Measurements from ENCODE around the gene CLTRN. TPM values are rescaled to one million over a fixed set of nuclear protein-coding genes. Genes with fewer than 3 reads are reported as not detected.

CLTRN gene
- total RNA-seq, 1 donor from 2014 or later = 0.24 TPM

DNA sequence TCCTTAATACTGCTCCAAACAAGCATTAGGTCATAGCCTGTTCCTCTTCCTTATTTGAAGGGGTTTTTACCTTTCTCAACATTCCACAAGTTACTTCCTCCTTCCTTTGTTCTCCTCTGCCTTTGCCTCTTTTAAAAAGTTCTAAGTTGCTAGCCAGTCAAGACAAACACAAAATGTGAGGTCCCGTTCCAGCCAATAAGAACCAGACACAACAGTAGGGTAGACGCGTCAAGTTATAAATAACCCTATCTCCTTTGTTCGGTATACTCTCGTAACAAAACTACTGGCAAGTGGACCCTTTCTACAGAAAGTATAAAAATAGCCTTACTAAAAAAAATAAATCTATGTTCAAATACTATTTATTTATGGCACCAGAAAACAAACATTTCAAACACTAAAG lies 57.5 kb downstream of the CLTRN start:
- ATAC-seq (ENCODE audit: low read depth) = no peak
- TF ChIP-seq, protein P1, sequence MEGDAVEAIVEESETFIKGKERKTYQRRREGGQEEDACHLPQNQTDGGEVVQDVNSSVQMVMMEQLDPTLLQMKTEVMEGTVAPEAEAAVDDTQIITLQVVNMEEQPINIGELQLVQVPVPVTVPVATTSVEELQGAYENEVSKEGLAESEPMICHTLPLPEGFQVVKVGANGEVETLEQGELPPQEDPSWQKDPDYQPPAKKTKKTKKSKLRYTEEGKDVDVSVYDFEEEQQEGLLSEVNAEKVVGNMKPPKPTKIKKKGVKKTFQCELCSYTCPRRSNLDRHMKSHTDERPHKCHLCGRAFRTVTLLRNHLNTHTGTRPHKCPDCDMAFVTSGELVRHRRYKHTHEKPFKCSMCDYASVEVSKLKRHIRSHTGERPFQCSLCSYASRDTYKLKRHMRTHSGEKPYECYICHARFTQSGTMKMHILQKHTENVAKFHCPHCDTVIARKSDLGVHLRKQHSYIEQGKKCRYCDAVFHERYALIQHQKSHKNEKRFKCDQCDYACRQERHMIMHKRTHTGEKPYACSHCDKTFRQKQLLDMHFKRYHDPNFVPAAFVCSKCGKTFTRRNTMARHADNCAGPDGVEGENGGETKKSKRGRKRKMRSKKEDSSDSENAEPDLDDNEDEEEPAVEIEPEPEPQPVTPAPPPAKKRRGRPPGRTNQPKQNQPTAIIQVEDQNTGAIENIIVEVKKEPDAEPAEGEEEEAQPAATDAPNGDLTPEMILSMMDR (IDR thresholded peaks at IDR 0.05) = no peak
- Mint-ChIP-seq H3K36me3 (ENCODE audit: low read depth) (no peaks in the 10 kb centered on the region), H3K27ac (no peak overlapping the region), H3K9me3 (no peaks in the 10 kb centered on the region), H3K4me1 (no peaks in the 10 kb centered on the region), H3K27me3 (peaks cover 4% of the 10 kb centered on the region), H3K4me3 (no peak overlapping the region)
- ChIA-PET CTCF (no interaction called here), POLR2A (no interaction called here)
- no peak for DNase-seq
- intact Hi-C loops (cut with micrococcal nuclease) = no loop called here

DNA sequence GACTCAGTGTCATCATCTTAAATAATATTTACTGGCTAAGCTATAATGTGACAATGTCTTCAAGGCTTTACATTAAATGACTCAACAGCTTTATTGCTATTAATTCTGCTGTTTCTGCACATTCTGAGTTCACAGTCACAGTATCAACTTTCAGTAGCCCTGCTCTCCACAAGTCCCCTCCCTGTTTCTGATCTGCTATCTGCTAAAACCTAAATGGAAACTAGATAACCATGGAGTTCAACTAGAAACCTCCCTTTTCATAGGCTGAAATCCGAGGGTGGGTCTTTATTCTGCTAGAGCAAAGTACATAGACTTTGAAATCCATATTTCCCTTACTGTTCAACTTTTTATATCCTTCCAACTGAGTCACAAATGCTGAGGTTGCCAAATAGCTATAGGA lies 58.5 kb downstream of the CLTRN start:
- H3K9me3 Mint-ChIP-seq = no peaks in the 10 kb centered on the region
- TF ChIP-seq, protein P1 (IDR thresholded peaks at IDR 0.05) = no peak
- peaks cover 7% of the 10 kb centered on the region for H3K27me3 Mint-ChIP-seq
- H3K36me3 Mint-ChIP-seq (ENCODE audit: low read depth) = no peaks in the 10 kb centered on the region
- intact Hi-C loops (cut with micrococcal nuclease) = no loop called here
- no peaks in the 10 kb centered on the region for H3K4me1 Mint-ChIP-seq
- POLR2A ChIA-PET = no interaction called here
- CTCF ChIA-PET = no interaction called here
- no peak for ATAC-seq (ENCODE audit: low read depth)
- H3K4me3 Mint-ChIP-seq = no peak overlapping the region
- H3K27ac Mint-ChIP-seq = no peak overlapping the region
- DNase-seq = no peak

DNA sequence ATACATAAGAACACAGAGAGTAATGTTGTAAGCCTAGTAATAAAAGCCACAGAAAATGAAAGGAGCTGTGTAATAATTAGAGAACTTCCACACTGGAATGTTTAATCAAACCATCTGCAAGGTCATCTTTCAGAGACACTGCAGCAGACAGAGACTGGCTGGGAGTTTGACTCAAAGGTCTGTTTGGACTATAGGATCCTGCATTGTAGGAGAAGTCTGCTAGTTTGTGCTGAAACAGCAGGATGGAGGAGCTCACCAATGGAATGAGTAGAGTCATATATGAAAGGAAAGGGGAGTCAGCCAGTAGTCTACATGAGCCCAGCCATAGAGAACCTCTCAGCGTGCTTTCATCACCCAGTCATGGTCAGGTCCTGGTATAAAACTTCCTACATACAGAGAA lies 59.4 kb downstream of the CLTRN start:
- Mint-ChIP-seq H3K36me3 (ENCODE audit: low read depth) (no peaks in the 10 kb centered on the region), H3K4me1 (no peaks in the 10 kb centered on the region), H3K27ac (no peak overlapping the region), H3K27me3 (peaks cover 10% of the 10 kb centered on the region), H3K4me3 (no peak overlapping the region), H3K9me3 (no peaks in the 10 kb centered on the region)
- intact Hi-C loops (cut with micrococcal nuclease) = no loop called here
- TF ChIP-seq, protein P1 (IDR thresholded peaks at IDR 0.05) = no peak
- CTCF ChIA-PET = no interaction called here
- ATAC-seq (ENCODE audit: low read depth) (no peak), DNase-seq (no peak)
- POLR2A ChIA-PET = no interaction called here

DNA sequence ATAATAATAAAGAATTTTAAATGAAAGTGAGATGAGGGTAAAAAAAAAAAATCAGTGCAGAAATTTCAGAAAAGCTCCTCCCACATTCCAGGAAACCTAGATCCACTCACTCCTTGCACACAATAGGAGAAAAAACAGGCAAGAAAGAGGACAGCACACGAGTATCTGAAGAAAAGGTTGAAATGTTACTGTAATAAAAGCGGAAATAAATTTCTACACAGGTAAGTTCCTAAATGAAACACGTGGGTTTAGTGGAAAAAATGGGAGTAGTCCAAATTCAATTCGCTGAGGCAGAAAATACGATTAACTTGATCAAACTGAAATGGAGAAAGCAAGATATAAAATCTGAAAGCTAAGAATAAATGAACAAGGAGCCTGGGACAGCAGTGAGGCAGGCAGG lies 61.8 kb downstream of the CLTRN start:
- no peak for ATAC-seq (ENCODE audit: low read depth)
- Mint-ChIP-seq H3K4me1 (no peaks in the 10 kb centered on the region), H3K27me3 (peaks cover 10% of the 10 kb centered on the region), H3K4me3 (no peak overlapping the region), H3K36me3 (ENCODE audit: low read depth) (no peaks in the 10 kb centered on the region), H3K27ac (no peak overlapping the region), H3K9me3 (no peaks in the 10 kb centered on the region)
- TF ChIP-seq, protein P1 (IDR thresholded peaks at IDR 0.05) = no peak
- intact Hi-C loops (cut with micrococcal nuclease) = no loop called here
- ChIA-PET POLR2A (no interaction called here), CTCF (no interaction called here)
- DNase-seq = no peak

DNA sequence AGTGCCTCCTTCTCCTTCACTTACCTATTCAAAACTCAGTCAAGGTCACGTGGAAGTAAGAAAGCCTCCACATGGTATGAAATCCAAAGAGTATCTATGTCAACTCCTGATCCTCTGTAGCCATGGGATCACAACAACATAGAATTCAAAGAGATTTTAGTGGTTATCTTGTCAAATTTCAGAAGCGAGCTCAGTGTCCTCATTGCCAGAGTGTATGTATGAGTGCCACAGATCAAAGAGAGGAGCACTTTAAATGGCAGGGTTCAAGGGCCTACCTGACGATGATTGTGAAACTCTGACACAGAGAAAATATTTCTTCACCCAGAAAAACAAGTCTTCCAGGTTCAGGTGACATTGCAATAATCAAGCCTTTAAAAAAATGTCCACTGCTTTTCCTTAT lies 62.7 kb downstream of the CLTRN start:
- TF ChIP-seq, protein P1 (IDR thresholded peaks at IDR 0.05) = no peak
- CTCF ChIA-PET = no interaction called here
- Mint-ChIP-seq H3K27me3 (peaks cover 10% of the 10 kb centered on the region), H3K9me3 (no peaks in the 10 kb centered on the region), H3K27ac (no peak overlapping the region), H3K4me3 (no peak overlapping the region), H3K36me3 (ENCODE audit: low read depth) (no peaks in the 10 kb centered on the region), H3K4me1 (no peaks in the 10 kb centered on the region)
- POLR2A ChIA-PET = no interaction called here
- no peak for DNase-seq
- no peak for ATAC-seq (ENCODE audit: low read depth)
- intact Hi-C loops (cut with micrococcal nuclease) = no loop called here

Data from activated B cell treated with CpG ODN at 0.5 μM for 24 hours (primary cell).